ENCODE data around the gene GXYLT1.
"Not testable (repeated sequence)": the region's sequence is repeated elsewhere in the genome, so short reads cannot be mapped to it uniquely, and the experiment has no call there.

The GXYLT1 gene

DNA sequence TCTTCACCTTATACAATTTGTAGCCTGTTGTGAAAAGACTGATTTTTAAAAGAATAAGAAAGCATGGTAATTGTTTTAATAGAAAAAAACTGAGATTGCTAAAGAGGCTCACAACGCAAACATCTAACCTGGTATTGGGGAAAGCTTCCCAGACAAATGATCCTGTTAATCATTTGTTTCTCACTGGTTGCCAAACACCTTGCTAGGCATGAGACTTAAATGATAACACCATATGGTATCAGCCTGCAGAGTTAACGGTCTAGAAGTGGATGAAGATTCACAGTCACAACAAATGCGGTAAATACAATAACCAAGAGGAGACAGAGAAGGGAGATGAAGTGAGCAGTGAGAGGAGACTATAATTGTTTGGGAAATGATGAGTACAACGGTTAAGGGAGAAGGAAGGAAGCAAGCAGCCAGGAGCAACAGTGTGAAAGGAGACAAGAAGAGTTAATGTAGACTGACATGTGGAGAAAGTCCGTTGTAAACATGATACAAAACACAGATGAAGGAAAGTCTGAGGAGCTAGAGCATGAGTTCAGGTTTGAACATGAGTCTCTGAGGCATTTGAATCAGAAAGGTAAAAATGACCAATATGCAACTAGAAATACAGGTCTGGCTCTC is 19.8 kb downstream of the GXYLT1 start:
- DNase-seq = no peak
- Histone ChIP-seq H3K27ac (peak overlapping the region; percentile 19), H3K27me3 (ENCODE audit: insufficient read depth, low read depth, severe bottlenecking) (no peaks in the 10 kb centered on the region), H3K9me3 (ENCODE audit: severe bottlenecking) (no peaks in the 10 kb centered on the region), H3K36me3 (no peaks in the 10 kb centered on the region), H3K4me3 (ENCODE audit: low read depth, low read length) (no peak overlapping the region)
- TF ChIP-seq, protein P1, sequence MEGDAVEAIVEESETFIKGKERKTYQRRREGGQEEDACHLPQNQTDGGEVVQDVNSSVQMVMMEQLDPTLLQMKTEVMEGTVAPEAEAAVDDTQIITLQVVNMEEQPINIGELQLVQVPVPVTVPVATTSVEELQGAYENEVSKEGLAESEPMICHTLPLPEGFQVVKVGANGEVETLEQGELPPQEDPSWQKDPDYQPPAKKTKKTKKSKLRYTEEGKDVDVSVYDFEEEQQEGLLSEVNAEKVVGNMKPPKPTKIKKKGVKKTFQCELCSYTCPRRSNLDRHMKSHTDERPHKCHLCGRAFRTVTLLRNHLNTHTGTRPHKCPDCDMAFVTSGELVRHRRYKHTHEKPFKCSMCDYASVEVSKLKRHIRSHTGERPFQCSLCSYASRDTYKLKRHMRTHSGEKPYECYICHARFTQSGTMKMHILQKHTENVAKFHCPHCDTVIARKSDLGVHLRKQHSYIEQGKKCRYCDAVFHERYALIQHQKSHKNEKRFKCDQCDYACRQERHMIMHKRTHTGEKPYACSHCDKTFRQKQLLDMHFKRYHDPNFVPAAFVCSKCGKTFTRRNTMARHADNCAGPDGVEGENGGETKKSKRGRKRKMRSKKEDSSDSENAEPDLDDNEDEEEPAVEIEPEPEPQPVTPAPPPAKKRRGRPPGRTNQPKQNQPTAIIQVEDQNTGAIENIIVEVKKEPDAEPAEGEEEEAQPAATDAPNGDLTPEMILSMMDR (IDR thresholded peaks at IDR 0.05; ENCODE audit: low read depth, low read length) = no peak

DNA sequence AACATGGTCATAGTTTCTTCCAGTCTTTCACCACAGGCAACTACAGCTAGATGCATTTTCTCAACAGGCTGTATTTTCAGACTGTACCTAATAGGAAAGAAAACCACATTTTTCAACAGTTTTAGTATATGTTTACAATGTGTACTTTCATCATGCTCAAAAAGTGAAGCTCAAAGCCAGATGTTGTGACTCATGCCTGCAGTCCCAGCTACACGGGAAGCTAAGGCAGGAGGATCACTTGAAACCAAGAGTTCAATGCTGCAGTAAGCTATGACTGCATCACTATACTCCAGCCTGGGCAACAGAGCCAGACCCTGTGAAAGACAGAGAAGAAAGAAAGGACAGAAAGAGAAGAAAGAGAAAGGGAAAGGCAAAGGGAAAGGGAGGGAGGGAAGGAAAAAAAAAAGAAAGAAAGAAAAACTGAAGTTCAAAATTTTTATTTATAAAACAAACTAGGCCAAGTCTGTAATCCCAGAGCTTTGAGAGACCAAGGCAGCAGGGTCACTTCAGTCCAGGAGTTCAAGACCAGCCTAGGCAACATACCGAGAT is 25.5 kb downstream of the GXYLT1 start:
- Histone ChIP-seq H3K36me3 (peaks cover 18% of the 10 kb centered on the region), H3K27ac (no peak overlapping the region), H3K9me3 (ENCODE audit: severe bottlenecking) (no peaks in the 10 kb centered on the region), H3K27me3 (ENCODE audit: insufficient read depth, low read depth, severe bottlenecking) (no peaks in the 10 kb centered on the region), H3K4me3 (ENCODE audit: low read depth, low read length) (no peak overlapping the region)
- DNase-seq = no peak
- TF ChIP-seq, protein P1 (IDR thresholded peaks at IDR 0.05; ENCODE audit: low read depth, low read length) = no peak

DNA sequence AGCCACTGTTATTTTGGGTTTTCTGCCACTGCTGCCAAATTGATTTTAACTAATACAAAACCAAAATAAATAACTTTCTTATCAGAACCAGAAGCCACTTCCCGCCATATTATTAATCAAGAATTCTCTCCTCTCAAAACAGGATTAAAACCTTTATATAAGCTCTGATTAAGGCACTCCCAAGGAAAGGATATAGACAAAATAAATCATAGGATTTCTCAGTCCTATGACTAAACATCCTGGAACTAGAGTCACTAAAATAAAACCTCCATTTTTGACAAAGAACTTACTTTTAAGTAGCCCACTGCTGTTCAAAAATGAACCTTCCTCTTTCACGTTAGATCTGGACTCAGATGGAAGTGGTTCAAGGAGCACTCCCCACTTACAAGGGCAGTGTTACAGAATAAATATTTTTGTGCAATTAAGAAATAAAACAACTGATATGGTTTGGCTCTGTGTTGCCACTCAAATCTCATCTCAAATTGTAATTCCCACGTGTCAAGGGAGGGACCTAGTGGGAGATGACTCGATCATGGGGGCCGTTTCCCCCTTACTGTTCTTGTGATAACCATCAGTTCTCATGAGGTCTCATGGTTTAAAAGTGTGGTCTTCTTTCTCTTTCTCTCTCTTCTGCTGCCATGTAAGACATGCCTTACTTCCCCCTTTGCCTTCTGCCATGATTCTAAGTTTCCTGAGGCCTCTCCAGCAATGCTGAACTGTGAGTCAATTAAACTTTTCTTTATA is 26.4 kb downstream of the GXYLT1 start:
- no peak for DNase-seq
- TF ChIP-seq, protein P1 (IDR thresholded peaks at IDR 0.05; ENCODE audit: low read depth, low read length) = no peak
- Histone ChIP-seq H3K9me3 (ENCODE audit: severe bottlenecking) (no peaks in the 10 kb centered on the region), H3K36me3 (peaks cover 18% of the 10 kb centered on the region), H3K27me3 (ENCODE audit: insufficient read depth, low read depth, severe bottlenecking) (no peaks in the 10 kb centered on the region), H3K4me3 (ENCODE audit: low read depth, low read length) (no peak overlapping the region), H3K27ac (no peak overlapping the region)

DNA sequence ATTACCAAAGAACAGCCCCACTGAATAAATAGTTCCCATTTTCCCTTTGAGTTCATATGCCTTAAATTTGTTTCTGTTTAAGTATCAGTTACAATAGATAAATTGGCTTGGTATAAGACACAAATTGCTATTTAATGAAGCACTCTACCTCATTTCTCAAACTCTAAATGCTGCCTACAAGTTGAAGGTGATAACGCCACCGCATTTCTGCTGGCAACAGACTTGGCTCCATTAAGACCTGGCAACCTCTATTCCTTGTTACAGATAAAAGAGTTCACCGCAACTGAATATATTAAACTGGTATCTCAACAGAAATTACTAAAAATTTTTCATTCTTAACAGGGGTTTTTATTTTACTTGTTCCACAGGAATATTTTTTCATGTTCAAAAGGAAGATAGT is 35.6 kb downstream of the GXYLT1 start:
- TF ChIP-seq, protein P1 (IDR thresholded peaks at IDR 0.05; ENCODE audit: low read depth, low read length) = no peak
- Histone ChIP-seq H3K27ac (no peak overlapping the region), H3K4me3 (ENCODE audit: low read depth, low read length) (no peak overlapping the region), H3K36me3 (peaks cover 12% of the 10 kb centered on the region), H3K27me3 (ENCODE audit: insufficient read depth, low read depth, severe bottlenecking) (no peaks in the 10 kb centered on the region), H3K9me3 (ENCODE audit: severe bottlenecking) (no peaks in the 10 kb centered on the region)
- DNase-seq = no peak

DNA sequence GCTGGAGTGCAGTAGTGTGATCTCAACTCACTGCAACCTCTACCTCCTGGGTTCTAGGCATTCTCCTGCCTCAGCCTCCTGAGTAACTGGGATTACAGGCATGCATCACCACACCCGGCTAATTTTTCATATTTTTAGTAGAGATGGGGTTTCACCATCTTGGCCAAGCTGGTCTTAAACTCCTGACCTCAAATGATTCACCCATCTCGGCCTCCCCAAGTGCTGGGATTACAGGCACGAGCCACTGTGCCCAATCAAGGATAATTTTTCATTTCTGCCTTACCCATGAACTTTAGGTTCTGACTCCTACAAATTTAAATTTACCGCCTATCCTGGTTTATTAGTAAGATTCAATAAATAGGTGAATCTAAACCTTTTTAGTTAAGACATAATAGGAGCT is 37.9 kb downstream of the GXYLT1 start:
- DNase-seq; H3K27ac ChIP-seq; H3K27me3 ChIP-seq (ENCODE audit: insufficient read depth, low read depth, severe bottlenecking); H3K4me3 ChIP-seq (ENCODE audit: low read depth, low read length); H3K9me3 ChIP-seq (ENCODE audit: severe bottlenecking): not testable (repeated sequence)
- peaks cover 12% of the 10 kb centered on the region for H3K36me3 ChIP-seq

DNA sequence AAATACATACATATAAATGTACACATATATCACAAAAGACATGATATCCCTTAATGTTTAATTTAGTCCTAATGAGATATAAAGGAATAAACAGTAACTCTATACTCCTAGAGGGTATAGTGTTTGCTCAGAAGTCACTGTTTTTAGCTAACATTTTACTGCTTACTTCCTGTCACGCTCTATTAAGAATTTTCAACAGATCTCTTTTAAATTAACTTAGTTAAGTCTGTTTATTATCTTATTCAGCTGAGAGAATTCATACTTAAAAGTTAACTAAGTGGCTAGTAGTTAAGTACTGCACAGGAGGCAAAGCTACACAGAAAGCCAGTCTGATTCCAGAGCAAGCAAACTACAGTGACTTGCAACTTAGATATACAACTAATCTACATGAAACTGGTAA is 39.9 kb downstream of the GXYLT1 start:
- Histone ChIP-seq H3K27ac (no peak overlapping the region), H3K4me3 (ENCODE audit: low read depth, low read length) (no peak overlapping the region), H3K36me3 (peaks cover 6% of the 10 kb centered on the region), H3K27me3 (ENCODE audit: insufficient read depth, low read depth, severe bottlenecking) (no peaks in the 10 kb centered on the region), H3K9me3 (ENCODE audit: severe bottlenecking) (no peaks in the 10 kb centered on the region)
- TF ChIP-seq, protein P1 (IDR thresholded peaks at IDR 0.05; ENCODE audit: low read depth, low read length) = no peak
- no peak for DNase-seq
